HUES6 (cell line): ENCODE measurements around the gene LRR1.

Experiments used
- H3K27ac ChIP-seq: 2 replicates; pipeline ENCODE4 v1.7.0; 2013; ENCODE audit warnings: low read depth, mild to moderate bottlenecking, low read length, inconsistent platforms
- H3K27me3 ChIP-seq: 2 replicates; pipeline ENCODE4 v1.6.1; 2013; ENCODE audit warnings: low read length; ENCODE audit not compliant: control insufficient read depth, insufficient read depth
- H3K36me3 ChIP-seq: 2 replicates; pipeline ENCODE4 v1.6.1; 2013; ENCODE audit warnings: low read length; ENCODE audit not compliant: control insufficient read depth, insufficient read depth
- H3K4me1 ChIP-seq: 2 replicates; pipeline ENCODE4 v1.6.1; 2013; ENCODE audit warnings: low read length; ENCODE audit not compliant: control insufficient read depth, insufficient read depth
- H3K4me3 ChIP-seq: 2 replicates; pipeline ENCODE4 v1.5.1; 2013; ENCODE audit warnings: low read depth, low read length
- H3K9ac ChIP-seq: one replicate; pipeline ENCODE4 v1.6.1; 2013; ENCODE audit warnings: mild to moderate bottlenecking, low read length
- H3K9me3 ChIP-seq: 2 replicates; pipeline ENCODE4 v1.6.1; 2013; ENCODE audit warnings: low read depth, low read length; ENCODE audit not compliant: control insufficient read depth, insufficient read depth

LRR1 gene

GRCh38 chr14:49586673-49587460 is 11.9 kb upstream of the LRR1 start:
- H3K27ac ChIP-seq = no peak overlapping the region
- no peaks in the 10 kb centered on the region for H3K9me3 ChIP-seq
- no peaks in the 10 kb centered on the region for H3K27me3 ChIP-seq
- peaks cover 9% of the 10 kb centered on the region; the same call in 1 of the 2 replicates for H3K4me1 ChIP-seq
- no peak overlapping the region for H3K9ac ChIP-seq
- peak overlapping the region; percentile 87 for H3K4me3 ChIP-seq
- peaks cover 39% of the 10 kb centered on the region for H3K36me3 ChIP-seq

DNA sequence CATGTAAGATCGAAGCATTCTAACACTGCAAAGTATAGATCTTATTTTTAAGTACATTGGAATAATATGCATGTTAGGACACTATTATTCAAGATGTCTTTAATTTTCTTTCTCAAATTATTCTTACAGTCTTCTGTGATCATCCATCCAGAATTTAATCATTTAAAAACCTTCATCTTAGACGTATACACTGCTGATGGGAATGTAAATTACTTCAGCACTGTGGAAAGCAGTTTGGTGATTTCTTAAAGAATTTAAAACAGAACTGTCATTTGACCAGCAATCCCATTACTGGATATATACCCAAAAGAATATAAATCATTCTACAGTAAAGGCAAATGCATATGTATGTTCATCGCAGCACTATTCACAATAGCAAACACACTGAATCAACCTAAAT is 9.4 kb upstream of the LRR1 start:
- no peaks in the 10 kb centered on the region for H3K27me3 ChIP-seq

DNA sequence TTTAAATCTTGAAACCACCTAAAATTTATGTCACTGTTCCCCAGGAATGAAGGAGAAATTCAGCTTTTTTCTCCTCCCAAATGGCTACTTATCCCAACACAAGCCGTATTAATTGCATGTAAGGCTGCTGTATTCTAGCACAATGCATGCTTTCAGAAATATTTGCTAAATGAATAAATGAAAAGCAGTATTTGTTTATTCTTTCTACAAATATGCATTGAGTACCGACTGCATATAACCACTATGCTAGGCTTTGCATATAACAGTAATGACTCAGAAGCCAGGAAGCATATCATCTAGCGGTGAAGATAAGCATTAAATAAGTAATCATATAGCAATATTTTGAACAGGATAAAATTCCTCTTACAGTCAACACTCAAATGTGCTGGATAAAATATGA is 5.7 kb upstream of the LRR1 start:
- H3K9me3 ChIP-seq = no peaks in the 10 kb centered on the region
- H3K27ac ChIP-seq = no peak overlapping the region
- H3K4me1 ChIP-seq = no peaks in the 10 kb centered on the region
- H3K27me3 ChIP-seq = no peaks in the 10 kb centered on the region
- no peaks in the 10 kb centered on the region for H3K36me3 ChIP-seq
- H3K4me3 ChIP-seq = no peak overlapping the region
- H3K9ac ChIP-seq = no peak overlapping the region

More for the DNA sequence above, 9.4 kb upstream of the LRR1 start:
- Histone ChIP-seq H3K9ac (no peak overlapping the region), H3K27ac (no peak overlapping the region), H3K4me1 (0 out of 2 replicates have a peak, but pooled peaks cover under 1% of the 10 kb centered on the region), H3K9me3 (no peaks in the 10 kb centered on the region), H3K36me3 (peaks cover 16% of the 10 kb centered on the region), H3K4me3 (no peak overlapping the region)

DNA sequence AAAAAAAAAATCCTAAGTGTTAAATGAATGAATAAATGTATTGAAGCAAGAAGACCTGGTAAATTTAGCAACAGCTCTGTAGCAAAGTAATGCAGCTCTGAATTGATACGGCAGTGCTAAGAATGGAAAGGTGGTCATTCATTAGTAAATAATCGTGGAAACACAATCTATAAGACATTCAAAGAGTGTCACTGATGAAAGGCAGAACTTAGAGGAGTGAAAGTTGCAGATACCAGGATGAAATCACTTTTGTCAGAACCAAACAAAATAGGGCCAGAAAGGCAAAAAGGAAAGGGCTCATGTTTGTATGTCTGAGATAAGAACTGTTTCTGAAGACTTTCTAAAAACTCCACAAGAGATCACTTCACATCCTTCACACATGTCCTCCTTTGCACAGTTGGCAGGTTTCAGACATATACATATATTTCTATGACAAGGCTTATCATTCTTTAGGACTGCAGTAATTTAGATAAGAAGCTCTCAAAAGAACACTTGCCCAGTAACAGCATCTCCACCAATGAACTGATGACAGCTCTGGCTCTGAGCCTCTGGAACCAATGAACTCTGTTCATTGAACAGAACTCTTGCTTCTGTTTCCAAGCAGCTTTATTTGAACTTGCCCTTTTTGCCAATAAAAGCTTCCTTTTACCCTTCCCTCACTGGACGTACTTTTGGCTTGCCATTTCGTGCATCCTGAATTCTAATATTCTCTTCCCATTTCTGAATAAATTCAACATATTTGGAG is 4.2 kb upstream of the LRR1 start:
- H3K27me3 ChIP-seq = no peaks in the 10 kb centered on the region
- no peak overlapping the region for H3K9ac ChIP-seq
- H3K27ac ChIP-seq = no peak overlapping the region
- H3K9me3 ChIP-seq = no peaks in the 10 kb centered on the region
- H3K4me1 ChIP-seq = no peaks in the 10 kb centered on the region
- H3K36me3 ChIP-seq = no peaks in the 10 kb centered on the region
- no peak overlapping the region for H3K4me3 ChIP-seq

- no peaks in the 10 kb centered on the region for H3K27me3 ChIP-seq
- peaks cover 16% of the 10 kb centered on the region for H3K36me3 ChIP-seq
- H3K9me3 ChIP-seq = no peaks in the 10 kb centered on the region
- no peaks in the 10 kb centered on the region for H3K4me1 ChIP-seq
- peak overlapping the region; percentile 99 for H3K9ac ChIP-seq
- H3K4me3 ChIP-seq = peak overlapping the region; percentile 90
- H3K27ac ChIP-seq = peak overlapping the region; percentile 94
Measured at GRCh38 chr14:49598189-49598484, 603 bp upstream of the LRR1 start.

DNA sequence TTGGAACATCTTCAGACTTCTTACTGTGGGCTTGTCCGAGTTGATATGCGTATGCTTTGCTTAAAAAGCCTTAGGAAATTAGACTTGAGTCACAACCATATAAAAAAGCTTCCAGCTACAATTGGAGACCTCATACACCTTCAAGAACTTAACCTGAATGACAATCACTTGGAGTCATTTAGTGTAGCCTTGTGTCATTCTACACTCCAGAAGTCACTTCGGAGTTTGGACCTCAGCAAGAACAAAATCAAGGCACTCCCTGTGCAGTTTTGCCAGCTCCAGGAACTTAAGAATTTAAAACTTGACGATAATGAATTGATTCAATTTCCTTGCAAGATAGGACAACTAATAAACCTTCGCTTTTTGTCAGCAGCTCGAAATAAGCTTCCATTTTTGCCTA is 8.8 kb downstream of the LRR1 start:
- Histone ChIP-seq H3K27me3 (no peaks in the 10 kb centered on the region), H3K27ac (no peak overlapping the region), H3K36me3 (peaks cover 34% of the 10 kb centered on the region), H3K4me1 (no peaks in the 10 kb centered on the region), H3K4me3 (no peak overlapping the region), H3K9ac (no peak overlapping the region), H3K9me3 (no peaks in the 10 kb centered on the region)

- no peak overlapping the region for H3K9ac ChIP-seq
- no peaks in the 10 kb centered on the region for H3K27me3 ChIP-seq
- no peaks in the 10 kb centered on the region for H3K9me3 ChIP-seq
- peaks cover 23% of the 10 kb centered on the region for H3K36me3 ChIP-seq
- no peak overlapping the region for H3K4me3 ChIP-seq
- H3K4me1 ChIP-seq = no peaks in the 10 kb centered on the region
- H3K27ac ChIP-seq = no peak overlapping the region
Measured at GRCh38 chr14:49612251-49612650, 13.5 kb downstream of the LRR1 start.

- H3K4me1 ChIP-seq = no peaks in the 10 kb centered on the region
- no peak overlapping the region for H3K4me3 ChIP-seq
- no peaks in the 10 kb centered on the region for H3K27me3 ChIP-seq
- H3K36me3 ChIP-seq = peaks cover 23% of the 10 kb centered on the region
- H3K9me3 ChIP-seq = no peaks in the 10 kb centered on the region
- no peak overlapping the region for H3K9ac ChIP-seq
- no peak overlapping the region for H3K27ac ChIP-seq
Measured at GRCh38 chr14:49612671-49613070, 13.9 kb downstream of the LRR1 start.

GRCh38 chr14:49614196-49614595 is 15.5 kb downstream of the LRR1 start:
- no peaks in the 10 kb centered on the region for H3K27me3 ChIP-seq
- H3K4me3 ChIP-seq = no peak overlapping the region
- no peak overlapping the region for H3K9ac ChIP-seq
- H3K36me3 ChIP-seq = peaks cover 31% of the 10 kb centered on the region
- no peak overlapping the region for H3K27ac ChIP-seq
- H3K9me3 ChIP-seq = no peaks in the 10 kb centered on the region
- H3K4me1 ChIP-seq = no peaks in the 10 kb centered on the region

GRCh38 chr14:49615776-49616175 is 17.0 kb downstream of the LRR1 start:
- no peaks in the 10 kb centered on the region for H3K4me1 ChIP-seq
- H3K4me3 ChIP-seq = no peak overlapping the region
- no peaks in the 10 kb centered on the region for H3K27me3 ChIP-seq
- no peaks in the 10 kb centered on the region for H3K9me3 ChIP-seq
- no peak overlapping the region for H3K27ac ChIP-seq
- peaks cover 33% of the 10 kb centered on the region for H3K36me3 ChIP-seq
- H3K9ac ChIP-seq = no peak overlapping the region

DNA sequence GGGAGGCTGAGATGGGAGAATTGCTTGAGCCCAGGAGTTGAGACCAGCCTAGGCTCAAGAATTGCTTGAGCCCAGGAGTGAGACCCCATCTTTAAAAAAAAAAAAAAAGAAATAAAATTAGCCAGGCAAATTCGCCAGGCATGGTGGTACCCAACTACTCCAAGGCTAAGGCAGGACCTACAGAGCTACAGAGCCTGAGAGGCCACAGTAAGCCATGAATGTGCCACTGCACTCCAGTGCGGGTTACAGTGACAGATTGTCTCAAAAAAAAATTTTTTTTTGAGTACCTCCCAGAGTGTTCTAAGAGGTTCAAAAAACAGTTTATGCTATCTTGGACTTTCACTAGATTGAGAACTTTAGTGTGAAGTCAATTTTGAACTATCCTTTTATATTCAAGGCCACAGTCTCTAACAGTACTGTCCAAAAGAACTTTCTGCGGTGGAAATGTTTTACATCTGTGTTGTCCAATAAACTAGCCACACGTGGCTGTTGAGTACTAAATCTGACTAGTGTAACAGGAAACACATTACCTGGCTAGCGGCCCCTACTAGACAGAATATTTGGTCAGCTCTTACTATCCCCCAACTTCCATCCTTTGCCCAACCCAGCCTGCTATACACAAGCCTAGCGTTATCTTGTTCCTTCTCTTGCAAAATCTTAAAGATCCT is 19.2 kb downstream of the LRR1 start:
- no peak overlapping the region for H3K4me3 ChIP-seq
- H3K9me3 ChIP-seq = no peaks in the 10 kb centered on the region
- H3K27ac ChIP-seq = no peak overlapping the region
- H3K4me1 ChIP-seq = peaks cover 8% of the 10 kb centered on the region
- peaks cover 33% of the 10 kb centered on the region for H3K36me3 ChIP-seq
- H3K27me3 ChIP-seq = no peaks in the 10 kb centered on the region
- H3K9ac ChIP-seq = no peak overlapping the region
